HG02943 (cell line): Measurements from ENCODE around the gene MYEF2.

Experiments used
- ATAC-seq: cut with Tn5 transposase; IDR thresholded peaks from one replicate; pipeline ENCODE4 v1.9.1; 2021; ENCODE audit warnings: mild to moderate bottlenecking, low read depth, moderate library complexity; ENCODE audit not compliant: unreplicated experiment

Gene MYEF2

GRCh38 chr15:48177766-48178647 lies at the start of gene MYEF2:
TSS of gene MYEF2 (minus strand) at chr15:48178295. CDS start at chr15:48178237, 58 bp downstream.
- peak; percentile 63 for ATAC-seq

- ATAC-seq, result no peak
Observed at GRCh38 chr15:48225771-48226170, 47.7 kb upstream of the MYEF2 start.

- ATAC-seq, result no peak
Observed at GRCh38 chr15:48222627-48223026, 44.5 kb upstream of the MYEF2 start.

GRCh38 chr15:48221885-48222284 lies 43.8 kb upstream of the MYEF2 start:
- ATAC-seq, result no peak

GRCh38 chr15:48221261-48221660 lies 43.2 kb upstream of the MYEF2 start:
- no peak for ATAC-seq

GRCh38 chr15:48205981-48206380 lies 27.9 kb upstream of the MYEF2 start, which contains the start of gene SLC12A1:
TSS of gene SLC12A1 (plus strand) at chr15:48206302. CDS start at chr15:48207720, 1,418 bp downstream.
- ATAC-seq, result no peak

- ATAC-seq, result no peak
Observed at GRCh38 chr15:48202068-48202467, 24.0 kb upstream of the MYEF2 start.

GRCh38 chr15:48191574-48192225 lies 13.6 kb upstream of the MYEF2 start, which contains the start of gene CTXN2:
TSS of gene CTXN2 (plus strand) at chr15:48191665. CDS start at chr15:48201301, 9,636 bp downstream.
- ATAC-seq, result no peak

GRCh38 chr15:48190932-48191573 lies 13.0 kb upstream of the MYEF2 start:
- no peak for ATAC-seq

- ATAC-seq, result no peak
Observed at GRCh38 chr15:48186271-48186670, 8.2 kb upstream of the MYEF2 start.

- ATAC-seq, result no peak
Observed at GRCh38 chr15:48185529-48185928, 7.4 kb upstream of the MYEF2 start.

- no peak for ATAC-seq
Observed at GRCh38 chr15:48182749-48183148, 4.7 kb upstream of the MYEF2 start.

GRCh38 chr15:48178648-48178931 lies 495 bp upstream of the MYEF2 start:
- no peak for ATAC-seq

- ATAC-seq, result peak; percentile 57
Observed at GRCh38 chr15:48177383-48177765, 721 bp downstream of the MYEF2 start.

GRCh38 chr15:48176957-48177356 lies 1.1 kb downstream of the MYEF2 start:
- peak; percentile 47 for ATAC-seq

- ATAC-seq, result no peak
Observed at GRCh38 chr15:48176112-48176511, 2.0 kb downstream of the MYEF2 start.

GRCh38 chr15:48175126-48175525 lies 3.0 kb downstream of the MYEF2 start:
- no peak for ATAC-seq

- no peak for ATAC-seq
Observed at GRCh38 chr15:48170981-48171380, 7.1 kb downstream of the MYEF2 start.

- ATAC-seq, result no peak
Observed at GRCh38 chr15:48168616-48169015, 9.5 kb downstream of the MYEF2 start.

- no peak for ATAC-seq
Observed at GRCh38 chr15:48153526-48153925, 24.6 kb downstream of the MYEF2 start.

GRCh38 chr15:48149858-48150257 lies 28.2 kb downstream of the MYEF2 start:
- no peak for ATAC-seq
